Iris pigment epithelial cell (primary cell): ENCODE results near the gene DEFB132.

ENCODE experiments used
- DNase-seq: peaks from one replicate; pipeline ENCODE4 v3.0.0-alpha.2; 2011; ENCODE audit warnings: low read depth

The DEFB132 gene

GRCh38 chr20:297925-298775 lies 40.6 kb downstream of the DEFB132 start:
- peak; percentile 84 for DNase-seq

- DNase-seq, result no peak
These were observed 41.4 kb downstream of the DEFB132 start for GRCh38 chr20:298776-299391.

DNA sequence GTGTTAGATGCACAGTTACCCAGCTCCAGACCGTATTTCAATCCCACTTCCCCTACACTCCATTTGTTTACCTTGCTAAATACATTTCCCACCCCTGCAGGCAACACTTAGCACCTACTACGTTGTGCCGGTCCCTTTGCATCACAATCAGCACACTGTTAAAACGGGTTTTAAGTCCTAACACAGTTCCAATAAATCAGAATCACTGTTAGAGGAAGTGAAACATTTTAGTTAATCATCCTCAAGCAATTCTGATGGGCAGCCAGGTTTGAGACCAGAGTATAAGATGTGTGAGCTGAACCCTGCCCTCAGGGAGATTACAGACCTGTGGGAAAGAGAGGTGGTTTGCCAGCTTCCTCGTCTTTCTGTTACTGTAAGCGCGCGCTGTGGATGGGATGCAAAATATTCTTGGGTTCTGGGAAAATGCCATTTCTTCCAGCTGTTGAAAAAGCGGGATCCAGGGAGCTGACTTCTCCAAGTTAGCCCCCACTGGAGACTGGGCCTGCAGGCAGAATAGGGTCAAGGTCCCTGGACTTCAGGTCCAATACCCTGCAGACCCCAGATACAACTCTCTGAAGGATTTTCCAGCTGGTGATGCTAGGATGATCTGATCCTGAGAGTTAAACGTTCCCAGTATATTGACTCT lies 42.9 kb downstream of the DEFB132 start:
- no peak for DNase-seq

DNA sequence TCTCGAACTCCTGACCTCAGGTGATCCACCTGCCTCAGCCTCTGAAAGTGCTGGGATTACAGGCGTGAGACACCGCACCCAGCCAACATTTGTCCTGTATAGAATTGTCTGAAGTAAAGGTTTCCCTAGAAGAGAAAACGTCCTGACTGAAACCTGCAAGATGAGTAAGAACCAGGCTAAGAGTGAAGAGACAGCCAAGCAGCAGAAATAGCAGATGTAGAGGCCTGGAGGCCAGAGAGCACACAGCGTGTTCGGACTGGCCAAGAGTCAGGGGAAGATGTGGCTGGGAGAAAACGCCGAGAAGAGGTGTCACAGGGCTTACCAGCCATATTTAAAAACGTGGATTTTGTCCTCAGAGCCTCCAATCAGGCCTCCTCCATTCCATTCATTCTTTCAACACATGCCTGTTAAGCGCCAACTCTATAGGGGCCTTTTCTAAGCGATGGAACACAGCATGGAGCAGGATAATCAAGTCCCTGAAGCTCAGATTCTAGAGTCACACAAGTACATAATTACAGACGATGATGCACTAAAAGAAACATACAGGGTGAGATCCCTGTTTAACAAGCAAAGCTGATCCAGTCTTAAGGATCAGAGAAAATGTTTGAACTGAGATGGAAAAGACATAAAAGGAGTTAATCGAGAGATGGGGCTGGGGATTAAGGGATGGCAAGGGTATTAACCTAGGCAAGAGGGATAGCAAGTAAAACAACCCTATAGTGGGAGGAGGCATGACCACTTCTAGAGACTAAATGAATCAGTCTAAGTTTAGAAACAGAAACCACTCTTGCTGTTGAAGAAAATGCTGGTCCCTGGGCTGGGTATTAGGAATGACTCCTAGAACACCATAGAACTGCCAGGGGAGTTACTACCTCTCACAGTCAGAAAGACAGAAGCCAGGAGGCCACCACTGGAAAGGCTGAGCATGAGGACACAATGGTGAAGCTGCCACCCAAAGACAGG lies 44.6 kb downstream of the DEFB132 start:
- no peak for DNase-seq

- no peak for DNase-seq
These were observed 48.2 kb downstream of the DEFB132 start for GRCh38 chr20:305745-306144.

- no peak for DNase-seq
These were observed 51.0 kb downstream of the DEFB132 start for GRCh38 chr20:308427-309038.

DNA sequence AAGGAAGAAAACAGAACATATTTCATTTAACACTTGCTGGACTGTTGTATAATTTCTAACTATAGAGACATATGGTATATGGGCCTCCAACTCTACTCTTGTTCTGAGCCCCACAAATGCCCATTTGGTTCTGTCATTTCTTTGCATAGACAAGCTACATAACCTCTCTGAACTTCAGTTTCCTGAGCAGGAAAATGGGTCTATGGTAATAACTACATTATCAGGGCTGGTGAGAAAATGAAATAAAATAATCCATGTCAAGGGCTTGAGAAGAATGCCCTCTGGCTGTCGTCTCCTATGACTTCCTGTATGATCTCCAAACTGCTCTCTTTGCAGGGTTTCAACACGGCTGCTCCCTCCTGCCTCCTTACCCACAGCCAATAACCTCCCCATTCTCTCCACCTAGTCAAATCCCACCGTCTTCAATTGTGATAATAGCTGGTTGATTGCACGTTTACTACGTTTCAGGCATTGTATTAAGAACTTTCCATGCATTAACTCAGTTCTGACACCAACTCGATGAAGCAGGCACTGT lies 51.8 kb downstream of the DEFB132 start:
- DNase-seq, result no peak

DNA sequence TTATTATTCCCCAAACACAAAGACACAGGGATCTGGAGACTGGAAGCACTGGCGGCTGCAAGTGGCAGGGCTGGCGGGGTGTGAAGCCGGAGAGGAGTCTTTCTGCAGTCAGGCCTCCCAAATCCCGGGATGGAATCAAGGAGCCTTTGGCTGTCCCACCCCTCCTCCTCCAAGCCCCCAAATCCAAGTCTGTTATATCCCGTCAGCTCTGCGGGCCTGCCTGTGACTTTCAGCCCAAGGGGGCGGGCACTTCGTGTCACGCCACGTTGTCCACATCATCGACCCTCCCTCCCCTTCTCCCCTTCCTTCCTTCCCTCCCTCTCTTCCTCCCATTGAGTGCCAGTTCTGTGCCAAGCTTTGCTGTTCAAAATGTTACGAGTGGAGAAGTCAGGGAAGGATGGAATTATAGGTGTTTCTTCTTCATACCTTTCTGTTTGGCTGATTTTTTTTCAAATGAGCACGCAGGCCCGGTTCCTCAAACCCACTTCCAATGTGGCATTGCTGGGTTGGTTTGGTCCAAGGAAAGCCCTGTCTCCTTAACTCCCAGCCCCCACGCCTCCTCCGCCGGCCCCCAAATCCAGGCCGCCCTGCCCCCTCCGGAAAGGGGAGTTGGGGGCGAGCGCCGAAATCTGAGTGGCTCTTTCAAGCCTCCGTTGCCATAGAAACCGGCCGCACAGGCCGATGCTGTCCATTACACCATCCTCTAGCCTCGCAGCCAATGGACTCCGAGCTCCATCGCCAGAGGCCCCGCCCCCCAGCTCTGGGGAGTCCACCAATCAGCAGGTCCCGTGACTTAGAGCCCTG lies 52.5 kb downstream of the DEFB132 start:
- peak; percentile 99 for DNase-seq

- no peak for DNase-seq
These were observed 53.1 kb downstream of the DEFB132 start for GRCh38 chr20:310645-311044.
